HG03342 (cell line): Measurements from ENCODE around the gene FMO2.

Source experiments
- ATAC-seq: cut with Tn5 transposase; IDR thresholded peaks from one replicate; pipeline ENCODE4 v1.9.1; 2021; ENCODE audit warnings: mild to moderate bottlenecking, moderate library complexity; ENCODE audit not compliant: unreplicated experiment

The FMO2 gene

GRCh38 chr1:171254859-171255258 lies 69.8 kb downstream of the FMO2 start:
- no peak for ATAC-seq

GRCh38 chr1:171256940-171257606 lies 72.0 kb downstream of the FMO2 start:
- ATAC-seq = no peak

- no peak for ATAC-seq
Measured at GRCh38 chr1:171257607-171258076, 72.5 kb downstream of the FMO2 start.

GRCh38 chr1:171258429-171258828 lies 73.3 kb downstream of the FMO2 start:
- no peak for ATAC-seq

- no peak for ATAC-seq
Measured at GRCh38 chr1:171258943-171259342, 73.8 kb downstream of the FMO2 start.
